HepG2 (cell line): Measurements from ENCODE around the gene RHO.

Experiments used
- CTCF ChIP-seq: sonication (generic); formaldehyde crosslinking; IDR thresholded peaks from 2 replicates; pipeline ENCODE4 v1.5.0; 2020; ENCODE audit warnings: mild to moderate bottlenecking, missing genetic modification reagents, moderate library complexity
- GLI4 ChIP-seq: sonication (generic); formaldehyde crosslinking; IDR thresholded peaks from 2 replicates; pipeline ENCODE4 v1.5.1; 2020; ENCODE audit warnings: missing genetic modification reagents, mild to moderate bottlenecking, moderate library complexity, borderline replicate concordance
- SUZ12 ChIP-seq: fragments of 150-350 bp; IDR thresholded peaks from 2 replicates; pipeline ENCODE4 v1.6.1; 2014; ENCODE audit warnings: low read depth, low read length
- TAF1 ChIP-seq: sonication (generic); formaldehyde crosslinking; IDR thresholded peaks from 2 replicates; pipeline ENCODE4 v1.4.0; 2020; ENCODE audit warnings: missing genetic modification reagents
- ZNF33B ChIP-seq: sonication (generic); formaldehyde crosslinking; IDR thresholded peaks from 2 replicates; pipeline ENCODE4 v1.5.1; 2020; ENCODE audit warnings: mild to moderate bottlenecking, missing genetic modification reagents
- ZNF44 ChIP-seq: sonication (generic); formaldehyde crosslinking; IDR thresholded peaks from 2 replicates; pipeline ENCODE4 v1.5.1; 2020; ENCODE audit warnings: mild to moderate bottlenecking, missing genetic modification reagents
- ZNF547 ChIP-seq: sonication (generic); formaldehyde crosslinking; IDR thresholded peaks from 2 replicates; pipeline ENCODE4 v1.5.1; 2020; ENCODE audit warnings: mild to moderate bottlenecking, missing genetic modification reagents
- TF ChIP-seq, protein P1 (sequence below): sonication (generic); formaldehyde crosslinking; IDR thresholded peaks from 2 replicates; pipeline ENCODE4 v1.5.1; 2020; ENCODE audit warnings: mild to moderate bottlenecking, missing genetic modification reagents, moderate library complexity
- TF ChIP-seq, protein P2 (sequence below): sonication (generic); formaldehyde crosslinking; IDR thresholded peaks from 2 replicates; pipeline ENCODE4 v1.8.1; 2022; ENCODE audit warnings: mild to moderate bottlenecking, missing genetic modification reagents
- TF ChIP-seq, protein P3 (sequence below): fragments of 450-650 bp; IDR thresholded peaks from 2 replicates; pipeline ENCODE4 v1.6.1; 2017; ENCODE audit warnings: mild to moderate bottlenecking

GRCh38 chr3:129529436-129530210 lies 1.2 kb downstream of the RHO start:
- TF ChIP-seq SUZ12 = no peak
- TF ChIP-seq CTCF (CRISPR knock-in tag) = no peak
- TF ChIP-seq ZNF44 (CRISPR knock-in tag) = no peak
- TF ChIP-seq TAF1 (CRISPR knock-in tag) = no peak
- TF ChIP-seq, protein P1, sequence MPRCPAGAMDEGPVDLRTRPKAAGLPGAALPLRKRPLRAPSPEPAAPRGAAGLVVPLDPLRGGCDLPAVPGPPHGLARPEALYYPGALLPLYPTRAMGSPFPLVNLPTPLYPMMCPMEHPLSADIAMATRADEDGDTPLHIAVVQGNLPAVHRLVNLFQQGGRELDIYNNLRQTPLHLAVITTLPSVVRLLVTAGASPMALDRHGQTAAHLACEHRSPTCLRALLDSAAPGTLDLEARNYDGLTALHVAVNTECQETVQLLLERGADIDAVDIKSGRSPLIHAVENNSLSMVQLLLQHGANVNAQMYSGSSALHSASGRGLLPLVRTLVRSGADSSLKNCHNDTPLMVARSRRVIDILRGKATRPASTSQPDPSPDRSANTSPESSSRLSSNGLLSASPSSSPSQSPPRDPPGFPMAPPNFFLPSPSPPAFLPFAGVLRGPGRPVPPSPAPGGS = no peak
- no peak for TF ChIP-seq ZNF547 (CRISPR knock-in tag)
- no peak for TF ChIP-seq ZNF33B (CRISPR knock-in tag)
- TF ChIP-seq GLI4 (CRISPR knock-in tag) = no peak
- TF ChIP-seq, protein P2, sequence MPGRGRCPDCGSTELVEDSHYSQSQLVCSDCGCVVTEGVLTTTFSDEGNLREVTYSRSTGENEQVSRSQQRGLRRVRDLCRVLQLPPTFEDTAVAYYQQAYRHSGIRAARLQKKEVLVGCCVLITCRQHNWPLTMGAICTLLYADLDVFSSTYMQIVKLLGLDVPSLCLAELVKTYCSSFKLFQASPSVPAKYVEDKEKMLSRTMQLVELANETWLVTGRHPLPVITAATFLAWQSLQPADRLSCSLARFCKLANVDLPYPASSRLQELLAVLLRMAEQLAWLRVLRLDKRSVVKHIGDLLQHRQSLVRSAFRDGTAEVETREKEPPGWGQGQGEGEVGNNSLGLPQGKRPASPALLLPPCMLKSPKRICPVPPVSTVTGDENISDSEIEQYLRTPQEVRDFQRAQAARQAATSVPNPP = no peak
- TF ChIP-seq, protein P3, sequence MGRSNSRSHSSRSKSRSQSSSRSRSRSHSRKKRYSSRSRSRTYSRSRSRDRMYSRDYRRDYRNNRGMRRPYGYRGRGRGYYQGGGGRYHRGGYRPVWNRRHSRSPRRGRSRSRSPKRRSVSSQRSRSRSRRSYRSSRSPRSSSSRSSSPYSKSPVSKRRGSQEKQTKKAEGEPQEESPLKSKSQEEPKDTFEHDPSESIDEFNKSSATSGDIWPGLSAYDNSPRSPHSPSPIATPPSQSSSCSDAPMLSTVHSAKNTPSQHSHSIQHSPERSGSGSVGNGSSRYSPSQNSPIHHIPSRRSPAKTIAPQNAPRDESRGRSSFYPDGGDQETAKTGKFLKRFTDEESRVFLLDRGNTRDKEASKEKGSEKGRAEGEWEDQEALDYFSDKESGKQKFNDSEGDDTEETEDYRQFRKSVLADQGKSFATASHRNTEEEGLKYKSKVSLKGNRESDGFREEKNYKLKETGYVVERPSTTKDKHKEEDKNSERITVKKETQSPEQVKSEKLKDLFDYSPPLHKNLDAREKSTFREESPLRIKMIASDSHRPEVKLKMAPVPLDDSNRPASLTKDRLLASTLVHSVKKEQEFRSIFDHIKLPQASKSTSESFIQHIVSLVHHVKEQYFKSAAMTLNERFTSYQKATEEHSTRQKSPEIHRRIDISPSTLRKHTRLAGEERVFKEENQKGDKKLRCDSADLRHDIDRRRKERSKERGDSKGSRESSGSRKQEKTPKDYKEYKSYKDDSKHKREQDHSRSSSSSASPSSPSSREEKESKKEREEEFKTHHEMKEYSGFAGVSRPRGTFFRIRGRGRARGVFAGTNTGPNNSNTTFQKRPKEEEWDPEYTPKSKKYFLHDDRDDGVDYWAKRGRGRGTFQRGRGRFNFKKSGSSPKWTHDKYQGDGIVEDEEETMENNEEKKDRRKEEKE = no peak
